Smooth muscle cell (in vitro differentiated cells): ENCODE results near the gene CATSPERZ. TPM values are rescaled to one million over a fixed set of nuclear protein-coding genes. Genes with fewer than 3 reads are reported as not detected.

Experiments
- DNase-seq: peaks from one replicate; lab custom pipeline; 2025; ENCODE audit not compliant: unreplicated experiment; lab: John Stamatoyannopoulos, UW
- H2AFZ ChIP-seq: fragments of 200-600 bp; sonication (generic); 2 replicates; pipeline ENCODE4 v1.6.0; 2016; ENCODE audit warnings: antibody characterized with exemption, low read depth, mild to moderate bottlenecking
- H3F3A ChIP-seq: fragments of 200-600 bp; sonication (generic); 2 replicates; pipeline ENCODE4 v1.6.0; 2017; ENCODE audit warnings: antibody characterized with exemption, low read depth
- H3K27ac ChIP-seq: fragments of 200-600 bp; sonication (generic); 2 replicates; pipeline ENCODE4 v1.5.1; 2016; ENCODE audit warnings: low read depth, mild to moderate bottlenecking
- H3K27me3 ChIP-seq: fragments of 200-600 bp; sonication (generic); 2 replicates; pipeline ENCODE4 v1.6.1; 2016; ENCODE audit warnings: low read depth, mild to moderate bottlenecking
- H3K36me3 ChIP-seq: fragments of 200-600 bp; sonication (generic); 2 replicates; pipeline ENCODE4 v1.5.1; 2016; ENCODE audit warnings: low read depth
- H3K4me1 ChIP-seq: fragments of 200-600 bp; sonication (generic); 2 replicates; pipeline ENCODE4 v1.5.1; 2016; ENCODE audit warnings: low read depth
- H3K4me2 ChIP-seq: fragments of 200-600 bp; sonication (generic); 2 replicates; pipeline ENCODE4 v1.6.0; 2016; ENCODE audit warnings: mild to moderate bottlenecking
- H3K4me3 ChIP-seq: fragments of 200-600 bp; sonication (generic); 2 replicates; pipeline ENCODE4 v1.5.1; 2016; ENCODE audit warnings: mild to moderate bottlenecking
- H3K79me2 ChIP-seq: fragments of 200-600 bp; sonication (generic); 2 replicates; pipeline ENCODE4 v1.6.0; 2016; ENCODE audit warnings: low read depth, mild to moderate bottlenecking
- H3K9ac ChIP-seq: fragments of 200-600 bp; sonication (generic); 2 replicates; pipeline ENCODE4 v1.6.0; 2016; ENCODE audit warnings: low read depth
- H3K9me3 ChIP-seq: fragments of 200-600 bp; sonication (generic); replicated peaks from 2 replicates; pipeline ENCODE4 v1.5.1; 2016; ENCODE audit warnings: low read depth
- H4K20me1 ChIP-seq: fragments of 200-600 bp; sonication (generic); 2 replicates; pipeline ENCODE4 v1.6.0; 2016; ENCODE audit warnings: low read depth
- WGBS: methylation state at CpG from one replicate; pipeline ENCODE4 v1.1.7; 2016; ENCODE audit warnings: low lambda C conversion rate; 5-methylcytosine and 5-hydroxymethylcytosine counted together
- polyA plus RNA-seq: library from polyadenylated mRNA; unstranded; fragments of >200 nt; fragmentation: Nextera tagmentation; extraction: Ambion mirVana; gene quantifications from 2 replicates; pipeline ENCODE4 v1.2.1, GENCODE V29; 2016
- total RNA-seq: library from RNA; depleted of rRNA; stranded (reverse); fragments of >200 nt; gene quantifications from 2 replicates; pipeline ENCODE4 v1.2.3, GENCODE V29; 2014
- TF ChIP-seq, protein P1 (sequence below): fragments of 200-600 bp; sonication (generic); IDR thresholded peaks from 2 replicates; pipeline ENCODE4 v1.5.1; 2017; ENCODE audit warnings: borderline replicate concordance, mild to moderate bottlenecking, antibody characterized with exemption; ENCODE audit not compliant: insufficient read depth, poor library complexity, severe bottlenecking

Gene CATSPERZ
- total and polyA plus RNA-seq, 2 experiments from 2014 or later: not detected

DNA sequence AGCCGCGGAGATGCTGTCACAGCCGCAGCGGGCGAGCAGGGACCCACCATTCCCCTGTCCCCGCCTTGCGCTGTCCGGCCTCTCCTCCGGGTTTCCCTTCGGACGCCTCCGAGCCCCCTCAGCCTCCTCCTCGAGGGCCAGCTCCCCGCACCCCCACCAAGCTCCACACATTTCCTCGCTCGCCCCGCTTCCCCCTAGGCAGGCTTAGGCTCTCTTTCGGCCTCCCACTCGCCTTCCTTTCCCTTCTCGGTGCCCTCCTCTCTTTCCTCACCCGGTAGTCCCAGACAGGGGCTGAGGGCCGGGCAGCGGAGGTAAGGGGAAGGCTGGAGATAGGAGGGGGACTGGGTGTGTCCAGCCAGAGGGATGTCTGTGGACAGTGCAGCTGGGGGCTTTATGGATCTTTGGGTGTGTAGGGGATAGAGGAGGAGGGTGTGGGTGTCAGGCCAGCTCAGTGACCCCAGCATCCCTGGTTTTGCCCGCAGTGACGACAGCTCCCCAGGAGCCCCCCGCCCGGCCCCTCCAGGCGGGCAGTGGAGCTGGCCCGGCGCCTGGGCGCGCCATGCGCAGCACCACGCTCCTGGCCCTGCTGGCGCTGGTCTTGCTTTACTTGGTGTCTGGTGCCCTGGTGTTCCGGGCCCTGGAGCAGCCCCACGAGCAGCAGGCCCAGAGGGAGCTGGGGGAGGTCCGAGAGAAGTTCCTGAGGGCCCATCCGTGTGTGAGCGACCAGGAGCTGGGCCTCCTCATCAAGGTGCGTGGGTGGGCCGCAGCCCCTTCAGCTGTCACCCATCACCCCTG, 7.5 kb upstream of the CATSPERZ start:
- no peaks in the 10 kb centered on the region for H3K36me3 ChIP-seq
- H3K9me3 ChIP-seq: no peaks in the 10 kb centered on the region
- H3K4me3 ChIP-seq: peak overlapping the region; percentile 44
- H4K20me1 ChIP-seq: peaks cover 20% of the 10 kb centered on the region
- peaks cover 5% of the 10 kb centered on the region for H3K4me1 ChIP-seq
- no peak overlapping the region for H3K27ac ChIP-seq
- DNase-seq: no peak
- TF ChIP-seq, protein P1, sequence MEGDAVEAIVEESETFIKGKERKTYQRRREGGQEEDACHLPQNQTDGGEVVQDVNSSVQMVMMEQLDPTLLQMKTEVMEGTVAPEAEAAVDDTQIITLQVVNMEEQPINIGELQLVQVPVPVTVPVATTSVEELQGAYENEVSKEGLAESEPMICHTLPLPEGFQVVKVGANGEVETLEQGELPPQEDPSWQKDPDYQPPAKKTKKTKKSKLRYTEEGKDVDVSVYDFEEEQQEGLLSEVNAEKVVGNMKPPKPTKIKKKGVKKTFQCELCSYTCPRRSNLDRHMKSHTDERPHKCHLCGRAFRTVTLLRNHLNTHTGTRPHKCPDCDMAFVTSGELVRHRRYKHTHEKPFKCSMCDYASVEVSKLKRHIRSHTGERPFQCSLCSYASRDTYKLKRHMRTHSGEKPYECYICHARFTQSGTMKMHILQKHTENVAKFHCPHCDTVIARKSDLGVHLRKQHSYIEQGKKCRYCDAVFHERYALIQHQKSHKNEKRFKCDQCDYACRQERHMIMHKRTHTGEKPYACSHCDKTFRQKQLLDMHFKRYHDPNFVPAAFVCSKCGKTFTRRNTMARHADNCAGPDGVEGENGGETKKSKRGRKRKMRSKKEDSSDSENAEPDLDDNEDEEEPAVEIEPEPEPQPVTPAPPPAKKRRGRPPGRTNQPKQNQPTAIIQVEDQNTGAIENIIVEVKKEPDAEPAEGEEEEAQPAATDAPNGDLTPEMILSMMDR: no peak
- no peaks in the 10 kb centered on the region for H3F3A ChIP-seq
- no peak overlapping the region for H2AFZ ChIP-seq
- WGBS: 42% methylated on average over 21 of the region's 42 CpGs
- peaks cover 79% of the 10 kb centered on the region for H3K27me3 ChIP-seq
- H3K9ac ChIP-seq: no peak overlapping the region
- H3K4me2 ChIP-seq: peak overlapping the region; percentile 88
- H3K79me2 ChIP-seq: no peaks in the 10 kb centered on the region

DNA sequence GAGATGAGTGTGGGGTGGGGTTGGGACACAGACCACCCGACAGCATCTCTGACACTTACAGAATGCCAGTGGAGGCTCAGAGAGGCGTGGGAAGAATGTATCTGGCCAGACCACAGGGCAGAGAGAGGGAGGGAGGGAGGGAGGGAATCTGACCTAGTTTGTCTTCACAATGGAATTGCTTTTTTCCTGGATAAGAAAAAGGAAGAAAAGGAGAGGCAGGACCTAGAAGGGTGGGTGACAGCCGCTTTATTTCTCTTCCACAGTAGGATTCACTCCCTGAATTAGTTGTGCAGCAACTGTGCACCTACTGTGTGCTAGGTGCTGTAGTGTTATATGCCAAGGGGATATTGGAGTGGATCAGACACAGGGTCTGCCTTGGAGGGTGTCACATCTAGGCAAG, 5.4 kb upstream of the CATSPERZ start:
- no peaks in the 10 kb centered on the region for H3F3A ChIP-seq
- no peak overlapping the region for H3K4me3 ChIP-seq
- H3K27me3 ChIP-seq: peaks cover 98% of the 10 kb centered on the region
- H3K36me3 ChIP-seq: no peaks in the 10 kb centered on the region
- no peak overlapping the region for H3K27ac ChIP-seq
- H3K79me2 ChIP-seq: no peaks in the 10 kb centered on the region
- H3K9ac ChIP-seq: no peak overlapping the region
- H3K9me3 ChIP-seq: no peaks in the 10 kb centered on the region
- H3K4me2 ChIP-seq: no peak overlapping the region
- TF ChIP-seq, protein P1: no peak
- no peak overlapping the region for H2AFZ ChIP-seq
- H3K4me1 ChIP-seq: peaks cover 11% of the 10 kb centered on the region
- no peak for DNase-seq
- WGBS: 41% methylated on average over 2 of the region's 3 CpGs
- H4K20me1 ChIP-seq: peaks cover 20% of the 10 kb centered on the region

DNA sequence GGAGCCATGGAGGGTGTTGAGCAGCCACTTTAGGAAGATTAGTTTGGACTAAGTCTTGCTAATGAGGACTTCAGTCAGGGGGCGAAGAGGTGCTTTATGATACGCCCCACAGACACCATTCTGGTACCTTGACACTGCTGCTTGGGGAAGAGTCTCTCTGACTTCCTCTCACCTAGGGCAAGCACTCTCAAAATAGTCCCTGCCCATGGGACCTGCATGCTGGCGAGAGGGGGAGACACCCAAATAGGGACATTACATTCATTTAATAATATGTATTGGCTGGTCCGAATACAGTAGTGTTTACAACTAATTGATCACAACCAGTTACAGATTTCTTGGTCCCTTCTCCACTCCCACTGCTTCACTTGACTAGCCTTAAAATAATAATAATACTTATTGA, 4.4 kb upstream of the CATSPERZ start:
- peaks cover 11% of the 10 kb centered on the region for H4K20me1 ChIP-seq
- WGBS: 87% methylated on average over 4 of the region's 4 CpGs
- H3K79me2 ChIP-seq: no peaks in the 10 kb centered on the region
- no peak overlapping the region for H3K4me2 ChIP-seq
- DNase-seq: no peak
- TF ChIP-seq, protein P1: no peak
- no peak overlapping the region for H2AFZ ChIP-seq
- H3K4me3 ChIP-seq: no peak overlapping the region
- no peaks in the 10 kb centered on the region for H3K9me3 ChIP-seq
- H3K27ac ChIP-seq: no peak overlapping the region
- H3K27me3 ChIP-seq: peaks cover 98% of the 10 kb centered on the region
- H3K4me1 ChIP-seq: peaks cover 17% of the 10 kb centered on the region
- H3F3A ChIP-seq: no peaks in the 10 kb centered on the region
- no peak overlapping the region for H3K9ac ChIP-seq
- no peaks in the 10 kb centered on the region for H3K36me3 ChIP-seq

DNA sequence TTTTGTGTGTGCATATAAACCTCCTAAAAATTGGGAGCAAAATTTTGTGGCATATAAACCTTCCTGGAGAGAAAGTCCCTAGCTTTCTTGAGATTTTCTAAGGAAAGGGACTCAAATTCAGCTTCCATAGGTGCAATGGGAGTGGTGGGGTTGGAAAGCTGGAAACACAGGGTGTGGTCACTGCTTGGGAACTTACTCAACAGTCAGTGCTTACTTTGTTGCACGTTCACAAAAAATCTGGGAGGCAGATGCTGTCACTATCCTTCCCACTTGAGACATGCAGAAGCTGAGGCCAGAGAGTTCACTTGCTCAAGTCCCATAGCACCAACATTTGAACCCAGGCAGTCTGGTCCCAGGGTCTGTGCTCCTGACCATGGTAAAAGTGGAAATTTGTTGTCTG, 3.9 kb upstream of the CATSPERZ start:
- no peak overlapping the region for H3K4me2 ChIP-seq

More for the DNA sequence above, 3.9 kb upstream of the CATSPERZ start:
- no peaks in the 10 kb centered on the region for H3K79me2 ChIP-seq
- H3K9ac ChIP-seq: no peak overlapping the region
- no peaks in the 10 kb centered on the region for H3K9me3 ChIP-seq
- 45% methylated on average over 1 of the region's 1 CpG for WGBS
- peaks cover 94% of the 10 kb centered on the region for H3K27me3 ChIP-seq
- peaks cover 11% of the 10 kb centered on the region for H4K20me1 ChIP-seq
- H3F3A ChIP-seq: no peaks in the 10 kb centered on the region
- H3K4me3 ChIP-seq: no peak overlapping the region
- DNase-seq: no peak
- TF ChIP-seq, protein P1: no peak
- H2AFZ ChIP-seq: no peak overlapping the region
- no peaks in the 10 kb centered on the region for H3K36me3 ChIP-seq
- H3K4me1 ChIP-seq: peaks cover 17% of the 10 kb centered on the region
- no peak overlapping the region for H3K27ac ChIP-seq
